PFSK-1 (cell line): Measurements from ENCODE around the gene CD33.

Experiments
- POLR2AphosphoS5 ChIP-seq: IDR thresholded peaks from 2 replicates; pipeline ENCODE4 v1.6.1; 2012; ENCODE audit warnings: low read depth, mild to moderate bottlenecking, control low read depth, low read length, moderate library complexity
- TAF1 ChIP-seq: IDR thresholded peaks from 2 replicates; pipeline ENCODE4 v1.6.1; 2012; ENCODE audit warnings: low read length, control low read depth, borderline replicate concordance; ENCODE audit not compliant: insufficient read depth
- TF ChIP-seq, protein P1 (sequence below), 2 experiments: IDR thresholded peaks; 2 replicates each; pipeline versions ENCODE4 v1.6.1 to v1.8.0; 2011 to 2012; ENCODE audit warnings: low read depth in 2 of 2, low read length in 2 of 2, control low read depth in 1 of 2, inconsistent platforms in 1 of 2, mild to moderate bottlenecking in 1 of 2, moderate library complexity in 1 of 2; ENCODE audit not compliant: insufficient read depth in 1 of 2

GRCh38 chr19:51211833-51212232, 13.0 kb upstream of the CD33 start:
- TF ChIP-seq POLR2AphosphoS5, result no peak
- TF ChIP-seq, protein P1, sequence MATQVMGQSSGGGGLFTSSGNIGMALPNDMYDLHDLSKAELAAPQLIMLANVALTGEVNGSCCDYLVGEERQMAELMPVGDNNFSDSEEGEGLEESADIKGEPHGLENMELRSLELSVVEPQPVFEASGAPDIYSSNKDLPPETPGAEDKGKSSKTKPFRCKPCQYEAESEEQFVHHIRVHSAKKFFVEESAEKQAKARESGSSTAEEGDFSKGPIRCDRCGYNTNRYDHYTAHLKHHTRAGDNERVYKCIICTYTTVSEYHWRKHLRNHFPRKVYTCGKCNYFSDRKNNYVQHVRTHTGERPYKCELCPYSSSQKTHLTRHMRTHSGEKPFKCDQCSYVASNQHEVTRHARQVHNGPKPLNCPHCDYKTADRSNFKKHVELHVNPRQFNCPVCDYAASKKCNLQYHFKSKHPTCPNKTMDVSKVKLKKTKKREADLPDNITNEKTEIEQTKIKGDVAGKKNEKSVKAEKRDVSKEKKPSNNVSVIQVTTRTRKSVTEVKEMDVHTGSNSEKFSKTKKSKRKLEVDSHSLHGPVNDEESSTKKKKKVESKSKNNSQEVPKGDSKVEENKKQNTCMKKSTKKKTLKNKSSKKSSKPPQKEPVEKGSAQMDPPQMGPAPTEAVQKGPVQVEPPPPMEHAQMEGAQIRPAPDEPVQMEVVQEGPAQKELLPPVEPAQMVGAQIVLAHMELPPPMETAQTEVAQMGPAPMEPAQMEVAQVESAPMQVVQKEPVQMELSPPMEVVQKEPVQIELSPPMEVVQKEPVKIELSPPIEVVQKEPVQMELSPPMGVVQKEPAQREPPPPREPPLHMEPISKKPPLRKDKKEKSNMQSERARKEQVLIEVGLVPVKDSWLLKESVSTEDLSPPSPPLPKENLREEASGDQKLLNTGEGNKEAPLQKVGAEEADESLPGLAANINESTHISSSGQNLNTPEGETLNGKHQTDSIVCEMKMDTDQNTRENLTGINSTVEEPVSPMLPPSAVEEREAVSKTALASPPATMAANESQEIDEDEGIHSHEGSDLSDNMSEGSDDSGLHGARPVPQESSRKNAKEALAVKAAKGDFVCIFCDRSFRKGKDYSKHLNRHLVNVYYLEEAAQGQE (IDR thresholded peaks at IDR 0.05; ENCODE audit: insufficient read depth in 1 of 2, low read depth in 2 of 2, low read length in 2 of 2), result no peak
- no peak for TF ChIP-seq TAF1
